ENCODE measurements around the gene SOHLH1. TPM values are rescaled to one million over a fixed set of nuclear protein-coding genes. Genes with fewer than 3 reads are reported as not detected.
A peak's percentile ranks its signal among the peaks of the same experiment; 100 is the strongest.

SOHLH1 gene
- total RNA-seq, 6 donors from 2014 or later: not detected

DNA sequence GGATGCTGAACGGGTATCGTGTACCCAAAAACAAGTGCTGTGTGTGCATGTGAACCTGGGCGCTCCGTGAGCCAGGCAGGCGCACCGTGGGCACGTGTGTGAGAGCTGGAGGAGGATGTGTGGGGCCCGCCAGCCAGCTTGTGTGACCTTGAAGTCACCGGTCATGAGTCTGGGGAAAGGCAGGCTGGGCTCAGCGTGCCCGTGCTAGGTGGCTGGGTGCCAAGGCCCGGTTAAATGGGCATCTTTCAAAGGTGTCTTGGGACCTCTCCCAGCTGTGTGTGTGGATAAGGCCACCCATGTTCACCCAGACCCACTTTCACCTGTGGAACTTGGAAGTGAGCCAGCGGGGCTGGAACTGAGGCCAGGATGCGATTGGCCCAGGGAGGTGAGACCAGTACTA is 6.1 kb upstream of the SOHLH1 start:
- DNase-seq (peak in 1 of 2 donors; percentile 55), ATAC-seq (ENCODE audit: low FRiP score in 2 of 2) (no peak)
- 66 to 75% methylated on average over 8 to 14 of the region's 14 CpGs for WGBS, 2 donors
- TF ChIP-seq POLR2A (IDR thresholded peaks at IDR 0.05): no peak
- TF ChIP-seq EP300 (IDR thresholded peaks at IDR 0.05): no peak
- TF ChIP-seq, protein P1, sequence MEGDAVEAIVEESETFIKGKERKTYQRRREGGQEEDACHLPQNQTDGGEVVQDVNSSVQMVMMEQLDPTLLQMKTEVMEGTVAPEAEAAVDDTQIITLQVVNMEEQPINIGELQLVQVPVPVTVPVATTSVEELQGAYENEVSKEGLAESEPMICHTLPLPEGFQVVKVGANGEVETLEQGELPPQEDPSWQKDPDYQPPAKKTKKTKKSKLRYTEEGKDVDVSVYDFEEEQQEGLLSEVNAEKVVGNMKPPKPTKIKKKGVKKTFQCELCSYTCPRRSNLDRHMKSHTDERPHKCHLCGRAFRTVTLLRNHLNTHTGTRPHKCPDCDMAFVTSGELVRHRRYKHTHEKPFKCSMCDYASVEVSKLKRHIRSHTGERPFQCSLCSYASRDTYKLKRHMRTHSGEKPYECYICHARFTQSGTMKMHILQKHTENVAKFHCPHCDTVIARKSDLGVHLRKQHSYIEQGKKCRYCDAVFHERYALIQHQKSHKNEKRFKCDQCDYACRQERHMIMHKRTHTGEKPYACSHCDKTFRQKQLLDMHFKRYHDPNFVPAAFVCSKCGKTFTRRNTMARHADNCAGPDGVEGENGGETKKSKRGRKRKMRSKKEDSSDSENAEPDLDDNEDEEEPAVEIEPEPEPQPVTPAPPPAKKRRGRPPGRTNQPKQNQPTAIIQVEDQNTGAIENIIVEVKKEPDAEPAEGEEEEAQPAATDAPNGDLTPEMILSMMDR (IDR thresholded peaks at IDR 0.05): no peak
- no peak for TF ChIP-seq POLR2AphosphoS5 (IDR thresholded peaks at IDR 0.05)
- Histone ChIP-seq H3K9me3 (no peaks in the 10 kb centered on the region), H3K27ac (no peak overlapping the region), H3K27me3 (peaks cover 0 to 30% (median 7%) of the 10 kb centered on the region in 4 donors), H3K4me3 (no peak overlapping the region), H3K4me1 (peaks cover 11 to 12% (median 12%) of the 10 kb centered on the region in 4 donors), H3K36me3 (no peaks in the 10 kb centered on the region)

DNA sequence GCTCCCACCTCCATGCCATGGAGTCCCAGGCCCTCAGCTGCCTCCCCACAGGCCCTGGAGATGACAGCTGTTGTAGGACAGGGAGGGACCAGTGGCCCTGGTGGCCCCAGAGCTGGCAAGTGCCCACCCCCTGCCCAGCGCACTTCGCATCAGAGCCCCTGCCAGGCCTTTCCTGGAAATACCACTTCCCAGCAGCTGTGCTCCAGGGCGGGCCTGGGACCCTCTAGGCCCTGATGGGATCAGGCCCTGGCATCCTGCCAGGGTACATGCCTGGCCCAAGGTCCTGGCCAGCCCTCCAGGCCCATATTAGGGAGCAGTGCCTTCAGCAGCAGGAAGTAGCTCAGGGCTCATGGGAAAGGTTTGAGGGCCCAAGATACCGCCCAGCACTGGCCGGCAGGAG is 5.2 kb upstream of the SOHLH1 start:
- WGBS, 2 donors: 63% methylated on average over 5 of the region's 5 CpGs; no CpG with 5 or more reads in 1 of the 2 donors
- TF ChIP-seq POLR2A (IDR thresholded peaks at IDR 0.05) (no peak), POLR2AphosphoS5 (IDR thresholded peaks at IDR 0.05) (no peak), EP300 (IDR thresholded peaks at IDR 0.05) (no peak)
- TF ChIP-seq, protein P1 (IDR thresholded peaks at IDR 0.05): no peak
- Histone ChIP-seq H3K9me3 (no peaks in the 10 kb centered on the region), H3K4me1 (peaks cover 11 to 12% (median 12%) of the 10 kb centered on the region in 4 donors), H3K27ac (no peak overlapping the region), H3K27me3 (peaks cover 0 to 30% (median 7%) of the 10 kb centered on the region in 4 donors), H3K36me3 (no peaks in the 10 kb centered on the region), H3K4me3 (no peak overlapping the region)
- DNase-seq: peak in 1 of 2 donors; percentile 71
- no peak for ATAC-seq (ENCODE audit: low FRiP score in 2 of 2)

- Histone ChIP-seq H3K27me3 (peaks cover 0 to 30% (median 7%) of the 10 kb centered on the region in 4 donors), H3K4me3 (no peak overlapping the region)
Observed at GRCh38 chr9:135703726-135704125, 4.4 kb upstream of the SOHLH1 start.

GRCh38 chr9:135701959-135702721 is 2.9 kb upstream of the SOHLH1 start, which contains the start of gene KCNT1:
Gene KCNT1, plus strand, starts transcription at chr9:135702185. Its CDS starts 74 bp downstream, at chr9:135702259.
- H3K36me3 ChIP-seq: no peaks in the 10 kb centered on the region
- peaks cover 0 to 30% (median 7%) of the 10 kb centered on the region in 4 donors for H3K27me3 ChIP-seq
- no peaks in the 10 kb centered on the region for H3K9me3 ChIP-seq
- peak in 1 of 2 donors; percentile 94 for DNase-seq
- TF ChIP-seq, protein P1 (IDR thresholded peaks at IDR 0.05): peak; percentile 74 to 94 (median 86)
- TF ChIP-seq EP300 (IDR thresholded peaks at IDR 0.05): no peak
- 2% methylated on average over 42 of the region's 66 CpGs; no CpG with 5 or more reads in 1 of the 2 donors for WGBS, 2 donors
- H3K27ac ChIP-seq: no peak within 1 kb of the TSS
- ATAC-seq (ENCODE audit: low FRiP score in 2 of 2): peak in 1 of 2 donors; percentile 68
- peak within 1 kb of the TSS in 3 of 4 donors; percentile 4 to 23 (median 22) for H3K4me3 ChIP-seq
- peaks cover 11 to 12% (median 12%) of the 10 kb centered on the region in 4 donors for H3K4me1 ChIP-seq

More at GRCh38 chr9:135703726-135704125, 4.4 kb upstream of the SOHLH1 start:
- ATAC-seq (ENCODE audit: low FRiP score in 2 of 2) (no peak), DNase-seq (peak in 1 of 2 donors; percentile 63)
- H3K4me1 ChIP-seq: peaks cover 11 to 12% (median 12%) of the 10 kb centered on the region in 4 donors
- no peak overlapping the region for H3K27ac ChIP-seq
- no peaks in the 10 kb centered on the region for H3K36me3 ChIP-seq
- H3K9me3 ChIP-seq: no peaks in the 10 kb centered on the region
- 31 to 40% methylated on average over 1 to 14 of the region's 14 CpGs for WGBS, 2 donors
- no peak for TF ChIP-seq EP300 (IDR thresholded peaks at IDR 0.05)
- TF ChIP-seq POLR2A (IDR thresholded peaks at IDR 0.05): no peak
- no peak for TF ChIP-seq POLR2AphosphoS5 (IDR thresholded peaks at IDR 0.05)
- TF ChIP-seq, protein P1 (IDR thresholded peaks at IDR 0.05): no peak

Measured in upper lobe of left lung (tissue), 6 donors.